Heart left ventricle (tissue), 16 donors: ENCODE results near the gene NLRC5. TPM values are rescaled to one million over a fixed set of nuclear protein-coding genes. Genes with fewer than 3 reads are reported as not detected.

Source experiments
- ATAC-seq, 4 donors: fragments of 200-7000 bp; cut with Tn5 transposase; one replicate each; pipeline ENCODE4 v1.9.1; 2020 to 2022; ENCODE audit warnings: moderate library complexity in 4 of 4, mild to moderate bottlenecking in 3 of 4, moderate number of reproducible peaks in 1 of 4
- DNase-seq, 5 donors: peaks; one replicate each; pipeline ENCODE4 v3.0.0-alpha.2; 2020
- H3K27ac ChIP-seq, 12 donors: fragments of 200-600 bp; sonication (generic) in 4 of 12; one replicate each; pipeline versions ENCODE4 v1.5.0 to v1.8.0; 2016 to 2022; ENCODE audit warnings: mild to moderate bottlenecking in 2 of 12
- H3K27me3 ChIP-seq, 9 donors: fragments of 200-600 bp; sonication (generic) in 2 of 9; one replicate each; pipeline versions ENCODE4 v1.5.1 to v1.8.0; 2016 to 2022; ENCODE audit warnings: mild to moderate bottlenecking in 3 of 9
- H3K36me3 ChIP-seq, 9 donors: fragments of 200-600 bp; sonication (generic) in 2 of 9; one replicate each; pipeline versions ENCODE4 v1.5.0 to v1.8.0; 2018 to 2022; ENCODE audit warnings: mild to moderate bottlenecking in 2 of 9
- H3K4me1 ChIP-seq, 12 donors: fragments of 200-600 bp; sonication (generic) in 4 of 12; one replicate each; pipeline versions ENCODE4 v1.5.0 to v1.8.0; 2016 to 2022; ENCODE audit warnings: mild to moderate bottlenecking in 3 of 12
- H3K4me3 ChIP-seq, 12 donors: fragments of 200-600 bp; sonication (generic) in 4 of 12; one replicate each; pipeline versions ENCODE4 v1.5.0 to v1.8.0; 2017 to 2022; ENCODE audit warnings: mild to moderate bottlenecking in 9 of 12, moderate library complexity in 4 of 12
- H3K9me3 ChIP-seq, 12 donors: fragments of 200-600 bp; sonication (generic) in 4 of 12; one replicate each; pipeline versions ENCODE4 v1.5.0 to v1.8.0; 2016 to 2022; ENCODE audit warnings: mild to moderate bottlenecking in 1 of 12
- POLR2A ChIP-seq, 2 donors: fragments of 450-650 bp; IDR thresholded peaks; one replicate each; pipeline ENCODE4 v1.6.1; 2017; ENCODE audit warnings: antibody characterized with exemption in 2 of 2, mild to moderate bottlenecking in 2 of 2, moderate library complexity in 2 of 2
- WGBS, 4 donors: extraction: QIAGEN DNeasy Blood & Tissue Kit in 2 of 4; methylation state at CpG; one replicate each; pipeline versions ENCODE4 v1.1.5 to v1.1.7; 2013 to 2018; 5-methylcytosine and 5-hydroxymethylcytosine counted together
- intact Hi-C, 10 donors: fragments of 100-400 bp; cut with DNase I; formaldehyde crosslinking; loops; one replicate each; pipeline versions ENCODE4 v1.11.1 to v1.14.2; 2022
- polyA plus RNA-seq, 2 donors: library from polyadenylated mRNA; stranded (reverse); fragments of 200-250 nt; gene quantifications; one replicate each; pipeline ENCODE4 v1.2.3, GENCODE V29; 2013
- total RNA-seq, 9 donors: library from RNA; depleted of rRNA in 2 of 9; stranded (reverse); fragments of >200 nt in 2 of 9; fragmentation: NEBNext Ultra II Directional in 3 of 9; extraction: Animal tissue kit (Norgen Biotek cat#: 25700) in 3 of 9; gene quantifications; one replicate each; pipeline versions ENCODE4 v1.1.0 to v1.2.4, GENCODE V29; 2016 to 2023
- TF ChIP-seq, protein P1 (sequence below), 12 donors: fragments of 200-600 bp; sonication (generic) in 4 of 12; IDR thresholded peaks; one replicate each; pipeline versions ENCODE4 v1.5.0 to v1.8.0; 2018 to 2022; ENCODE audit warnings: antibody characterized with exemption in 12 of 12, mild to moderate bottlenecking in 5 of 12
- donor health status: ischemic (EF 13 %, LVEDD 7.1; RV severe dilation, severe dysfunction).
- donor health status: healthy with polysubstance abuse.
- donor health status: DM: no; HTN: yes; CAD: no.
- donor health status: DM: no; HTN: no; CAD: no.
- donor health status: ischemic (EF 25% LVEDD 6.9; RV normal size, moderate dysfunction).
- donor health status: ischemic (EF 25% LVEDD 5.7; RV mildly dilated, moderate dysfunction).
- donor health status: healthy.
- donor health status: DM: yes; HTN: yes; CAD: no.
- donor health status: ischemic (EF 35%, LVEDD 5.7; RV mildly dilated, moderate dysfunction).
- donor health status: nonischemic (EF 11% LVEDD 7.7; RV severe dilation, severe dysfunction).
- donor health status: DM: yes; HTN: yes; CAD: no.
- donor health status: PGD.
- donor health status: ischemic (EF 29% LVEDD 5.4; RV normal size, mild dysfunction).
- donor health status: nonischemic (EF 23%, LVEDD 6.1; RV moderate dilation, normal function).

The NLRC5 gene
- total and polyA plus RNA-seq, 11 donors: 5.8 to 98.6 (median 9.9) TPM

DNA sequence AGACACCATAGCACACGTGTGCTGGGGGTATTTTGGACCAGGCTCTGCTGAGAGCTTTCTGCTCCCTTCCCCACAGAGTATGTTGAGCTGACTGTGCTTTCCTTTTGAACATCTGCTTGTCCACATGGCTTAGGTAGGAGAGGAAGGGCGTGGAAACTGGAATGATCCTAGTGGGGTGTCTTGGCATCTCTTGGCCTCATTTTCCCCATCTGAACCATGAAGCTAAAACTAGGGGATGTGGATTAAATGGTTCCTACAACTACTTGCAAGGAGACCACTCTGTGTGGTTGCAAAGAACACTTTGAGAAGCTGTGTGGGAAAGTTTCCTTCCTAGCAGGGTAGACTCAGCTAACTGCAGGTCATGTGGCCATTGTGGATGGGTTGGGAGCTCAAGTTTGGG lies 6.7 kb upstream of the NLRC5 start:
- WGBS, 4 donors: 85 to 96% (median 93%) methylated on average over 2 of the region's 2 CpGs
- DNase-seq: no peak
- intact Hi-C loops: loop anchor here in 1 of 10 donors (5.0 kb wide), 1 partner anchor 60 kb away; no protein-coding TSS in a partner anchor
- TF ChIP-seq POLR2A (IDR thresholded peaks at IDR 0.05): no peak
- TF ChIP-seq, protein P1, sequence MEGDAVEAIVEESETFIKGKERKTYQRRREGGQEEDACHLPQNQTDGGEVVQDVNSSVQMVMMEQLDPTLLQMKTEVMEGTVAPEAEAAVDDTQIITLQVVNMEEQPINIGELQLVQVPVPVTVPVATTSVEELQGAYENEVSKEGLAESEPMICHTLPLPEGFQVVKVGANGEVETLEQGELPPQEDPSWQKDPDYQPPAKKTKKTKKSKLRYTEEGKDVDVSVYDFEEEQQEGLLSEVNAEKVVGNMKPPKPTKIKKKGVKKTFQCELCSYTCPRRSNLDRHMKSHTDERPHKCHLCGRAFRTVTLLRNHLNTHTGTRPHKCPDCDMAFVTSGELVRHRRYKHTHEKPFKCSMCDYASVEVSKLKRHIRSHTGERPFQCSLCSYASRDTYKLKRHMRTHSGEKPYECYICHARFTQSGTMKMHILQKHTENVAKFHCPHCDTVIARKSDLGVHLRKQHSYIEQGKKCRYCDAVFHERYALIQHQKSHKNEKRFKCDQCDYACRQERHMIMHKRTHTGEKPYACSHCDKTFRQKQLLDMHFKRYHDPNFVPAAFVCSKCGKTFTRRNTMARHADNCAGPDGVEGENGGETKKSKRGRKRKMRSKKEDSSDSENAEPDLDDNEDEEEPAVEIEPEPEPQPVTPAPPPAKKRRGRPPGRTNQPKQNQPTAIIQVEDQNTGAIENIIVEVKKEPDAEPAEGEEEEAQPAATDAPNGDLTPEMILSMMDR (IDR thresholded peaks at IDR 0.05): no peak
- ATAC-seq: no peak
- Histone ChIP-seq H3K4me1 (peaks cover 0 to 88% (median 24%) of the 10 kb centered on the region in 12 donors), H3K36me3 (peaks cover 0 to 24% (median 0%) of the 10 kb centered on the region in 9 donors), H3K27ac (no peak overlapping the region), H3K9me3 (no peaks in the 10 kb centered on the region), H3K27me3 (no peaks in the 10 kb centered on the region), H3K4me3 (no peak overlapping the region)

DNA sequence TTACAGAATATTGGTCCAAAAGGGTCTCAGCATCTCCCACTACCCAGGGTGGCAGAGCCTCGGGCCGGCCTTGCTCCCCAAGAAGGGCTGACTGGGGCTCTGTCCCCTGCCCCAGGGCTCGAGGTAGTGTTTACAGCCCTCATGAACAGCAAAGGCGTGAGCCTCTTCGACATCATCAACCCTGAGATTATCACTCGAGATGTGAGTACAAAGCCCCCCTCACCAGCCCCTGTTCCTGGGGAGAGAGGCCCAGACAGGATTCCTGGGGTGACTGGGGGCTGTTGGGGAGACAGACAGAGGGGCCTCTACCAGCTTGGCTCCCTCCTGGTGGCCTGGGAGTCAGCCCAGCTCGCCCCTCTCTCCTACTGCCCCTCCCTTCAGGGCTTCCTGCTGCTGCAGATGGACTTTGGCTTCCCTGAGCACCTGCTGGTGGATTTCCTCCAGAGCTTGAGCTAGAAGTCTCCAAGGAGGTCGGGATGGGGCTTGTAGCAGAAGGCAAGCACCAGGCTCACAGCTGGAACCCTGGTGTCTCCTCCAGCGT lies 6.1 kb upstream of the NLRC5 start:
- DNase-seq (peak in 1 of 5 donors; percentile 57), ATAC-seq (peak in 1 of 4 donors; percentile 19)
- peaks cover 0 to 24% (median 0%) of the 10 kb centered on the region in 9 donors for H3K36me3 ChIP-seq
- no peaks in the 10 kb centered on the region for H3K9me3 ChIP-seq
- H3K27me3 ChIP-seq: no peaks in the 10 kb centered on the region
- no peak overlapping the region for H3K27ac ChIP-seq
- peaks cover 0 to 88% (median 24%) of the 10 kb centered on the region in 12 donors for H3K4me1 ChIP-seq
- WGBS, 4 donors: 61 to 78% (median 68%) methylated on average over 3 to 9 of the region's 9 CpGs
- intact Hi-C loops: loop anchor here in 1 of 10 donors (5.0 kb wide), 1 partner anchor 59 kb away; no protein-coding TSS in a partner anchor
- no peak for TF ChIP-seq POLR2A (IDR thresholded peaks at IDR 0.05)
- TF ChIP-seq, protein P1 (IDR thresholded peaks at IDR 0.05): no peak
- no peak overlapping the region for H3K4me3 ChIP-seq

DNA sequence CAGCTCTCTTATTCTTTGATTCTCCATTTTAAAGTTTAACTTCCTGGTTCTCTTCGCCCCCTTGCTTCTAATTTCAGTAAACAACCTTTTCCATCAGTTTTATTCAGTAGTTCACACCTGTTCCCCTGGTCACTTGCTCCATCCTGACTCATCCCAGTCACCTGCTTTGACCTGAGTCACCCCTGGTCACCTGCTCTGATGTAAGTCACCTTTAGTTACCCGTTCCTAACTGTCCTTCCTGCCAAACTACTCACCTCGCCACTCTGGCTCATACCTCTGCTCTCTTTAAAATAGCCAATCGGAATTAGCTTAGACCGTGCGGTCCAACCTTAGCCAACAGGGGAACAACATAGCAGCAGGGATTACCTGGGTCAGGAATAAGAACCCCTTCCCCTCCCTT lies 4.7 kb upstream of the NLRC5 start:
- DNase-seq (no peak), ATAC-seq (no peak)
- intact Hi-C loops: loop anchor here in 1 of 10 donors (5.0 kb wide), 1 partner anchor 58 kb away; no protein-coding TSS in a partner anchor
- H3K27me3 ChIP-seq: no peaks in the 10 kb centered on the region
- peaks cover 0 to 24% (median 0%) of the 10 kb centered on the region in 9 donors for H3K36me3 ChIP-seq
- peak overlapping the region in 1 of 12 donors; percentile 69 for H3K27ac ChIP-seq
- WGBS, 4 donors: 90 to 92% (median 91%) methylated on average over 6 of the region's 6 CpGs
- TF ChIP-seq, protein P1 (IDR thresholded peaks at IDR 0.05): no peak
- TF ChIP-seq POLR2A (IDR thresholded peaks at IDR 0.05): no peak
- H3K4me1 ChIP-seq: peaks cover 0 to 85% (median 30%) of the 10 kb centered on the region in 12 donors
- no peak overlapping the region for H3K4me3 ChIP-seq
- H3K9me3 ChIP-seq: no peaks in the 10 kb centered on the region

DNA sequence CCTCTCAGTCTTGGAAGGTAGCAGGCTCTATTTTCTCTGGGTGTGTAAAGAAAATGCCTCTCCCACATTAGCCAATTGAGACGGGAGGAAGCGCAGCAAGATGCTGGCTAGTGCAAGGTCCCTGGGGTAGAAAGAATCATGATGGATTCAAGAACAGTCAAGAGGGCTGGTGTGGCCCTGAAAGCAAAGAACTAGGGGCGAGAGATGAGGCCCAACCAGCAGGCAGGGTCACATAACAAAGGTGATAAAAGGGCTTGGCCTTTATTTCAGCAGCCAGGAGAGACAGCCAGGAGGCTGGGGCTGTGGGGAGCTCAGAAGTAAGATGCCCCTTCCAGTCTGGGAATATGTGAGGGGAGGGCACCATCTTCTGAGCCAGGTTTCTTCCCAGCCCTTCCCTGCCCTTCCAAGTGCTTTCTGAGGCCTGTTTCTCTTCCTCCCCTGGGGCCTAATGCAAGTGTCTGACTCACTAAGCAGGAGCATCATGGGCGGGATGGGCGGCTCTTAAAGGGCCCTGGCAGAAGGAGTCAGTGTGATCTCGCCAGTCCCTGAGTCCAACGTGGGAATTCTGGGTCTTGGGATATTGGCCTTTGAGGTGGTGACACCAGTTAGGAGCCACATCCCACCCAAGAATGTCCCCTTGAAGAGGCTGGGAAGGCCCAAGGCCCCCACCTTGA lies 3.9 kb upstream of the NLRC5 start:
- Histone ChIP-seq H3K27ac (peak overlapping the region in 11 of 12 donors; percentile 17 to 76 (median 65)), H3K9me3 (no peaks in the 10 kb centered on the region), H3K4me3 (no peak overlapping the region), H3K4me1 (peaks cover 0 to 79% (median 34%) of the 10 kb centered on the region in 12 donors), H3K27me3 (no peaks in the 10 kb centered on the region), H3K36me3 (peaks cover 0 to 24% (median 0%) of the 10 kb centered on the region in 9 donors)
- peak in 3 of 4 donors; percentile 64 to 70 (median 65) for ATAC-seq
- peak in 1 of 2 donors; percentile 19 for TF ChIP-seq POLR2A (IDR thresholded peaks at IDR 0.05)
- TF ChIP-seq, protein P1 (IDR thresholded peaks at IDR 0.05): no peak
- DNase-seq: peak; percentile 54 to 84 (median 80)
- WGBS, 4 donors: 58 to 70% (median 62%) methylated on average over 6 to 7 of the region's 7 CpGs
- intact Hi-C loops: no loop called here
